HCT116 (cell line): ENCODE data around the gene TMEM192. TPM values are rescaled to one million over a fixed set of nuclear protein-coding genes. Genes with fewer than 3 reads are reported as not detected.
A peak's percentile ranks its signal among the peaks of the same experiment; 100 is the strongest.

ENCODE experiments used
- ATAC-seq: fragments of 200-7000 bp; cut with Tn5 transposase; 2 replicates; pipeline ENCODE4 v1.9.1; 2020; ENCODE audit warnings: mild to moderate bottlenecking, moderate library complexity
- Bru-seq: library from RNA; stranded (reverse); fragments of 400-500 nt; gene quantifications from one replicate; lab custom pipeline; 2021; lab: Mats Ljungman, UMichigan
- BruChase-seq, 2 experiments: library from RNA; stranded (reverse); fragments of 400-500 nt; gene quantifications; one replicate each; lab custom pipeline; 2021; lab: Mats Ljungman, UMichigan
- BruUV-seq: library from RNA; stranded (reverse); fragments of 400-500 nt; replicated peaks from 2 replicates; lab custom pipeline; 2021; lab: Mats Ljungman, UMichigan
- CTCF ChIA-PET: fragments of 300-600 bp; sonication (Branson Sonifier 250); formaldehyde crosslinking; loops from one replicate; lab custom pipeline; 2021; ENCODE audit warnings: antibody characterized with exemption; lab: Charles Lee
- POLR2A ChIA-PET: fragments of 300-600, 350-600 bp; sonication (Branson Sonifier 250); formaldehyde crosslinking; loops from one replicate; lab custom pipeline; 2021; ENCODE audit warnings: antibody characterized with exemption; lab: Charles Lee
- RAD21 ChIA-PET, 2 experiments: fragments of 300-600 bp; sonication (Branson Sonifier 250); formaldehyde crosslinking; loops; one replicate each; lab custom pipeline; 2023; ENCODE audit warnings: low total read pairs in 2 of 2; ENCODE audit not compliant: uncharacterized antibody in 2 of 2, unreplicated experiment in 2 of 2, low non-redundant PET in 1 of 2; lab: Charles Lee
- DNase-seq: peaks from one replicate; pipeline ENCODE4 v3.0.0-alpha.2; 2010; ENCODE audit warnings: low read depth, low spot score
- H2AFZ ChIP-seq: fragments of 200-600 bp; shearing (Covaris generic), sonication (generic); 2 replicates; pipeline ENCODE4 v1.6.1; 2017; ENCODE audit warnings: low read depth, mixed run types, mixed read lengths, antibody characterized with exemption, low read length; ENCODE audit not compliant: poor library complexity, severe bottlenecking
- H3K27ac ChIP-seq: 2 replicates; pipeline ENCODE4 v1.5.1; 2012; ENCODE audit warnings: low read depth, low read length
- H3K27me3 ChIP-seq: fragments of 200-600 bp; sonication (generic); 2 replicates; pipeline ENCODE4 v1.6.1; 2016; ENCODE audit warnings: mixed run types, low read length, mixed read lengths; ENCODE audit not compliant: insufficient read depth
- H3K36me3 ChIP-seq, 2 experiments: fragments of 200-500 bp in 1 of 2; fragments of 200-600 bp in 1 of 2; sonication (Bioruptor generic) in 1 of 2; sonication (generic) in 1 of 2; 2 replicates each; pipeline versions ENCODE4 v1.5.1 to v1.6.1; 2014 to 2016; ENCODE audit warnings: low read length in 2 of 2, inconsistent platforms in 1 of 2, mixed read lengths in 1 of 2, mixed run types in 1 of 2; ENCODE audit not compliant: insufficient read depth in 2 of 2, control insufficient read depth in 1 of 2
- H3K4me1 ChIP-seq, 2 experiments: fragments of 200-600 bp in 1 of 2; sonication (generic) in 1 of 2; 2 replicates each; pipeline versions ENCODE4 v1.5.1 to v1.6.1; 2012 to 2017; ENCODE audit warnings: low read length in 2 of 2, inconsistent platforms in 1 of 2, mild to moderate bottlenecking in 1 of 2, mixed read lengths in 1 of 2, mixed run types in 1 of 2, moderate library complexity in 1 of 2; ENCODE audit not compliant: insufficient read depth in 2 of 2, control insufficient read depth in 1 of 2
- H3K4me2 ChIP-seq: fragments of 200-600 bp; sonication (generic); 2 replicates; pipeline ENCODE4 v1.6.1; 2017; ENCODE audit warnings: mixed run types, low read length, mixed read lengths
- H3K4me3 ChIP-seq, 2 experiments: fragments of 200-600 bp in 1 of 2; sonication (generic) in 1 of 2; replicated peaks in 1 of 2; 2 replicates each; pipeline ENCODE4 v1.5.1; 2011 to 2016; ENCODE audit warnings: low read length in 2 of 2, control low read depth in 1 of 2, low read depth in 1 of 2, mild to moderate bottlenecking in 1 of 2, mixed read lengths in 1 of 2, mixed run types in 1 of 2
- H3K79me2 ChIP-seq: fragments of 200-600 bp; sonication (generic); 2 replicates; pipeline ENCODE4 v1.6.1; 2017; ENCODE audit warnings: mild to moderate bottlenecking, mixed run types, low read length, moderate library complexity, mixed read lengths; ENCODE audit not compliant: insufficient read depth
- H3K9ac ChIP-seq: fragments of 200-600 bp; sonication (generic); 2 replicates; pipeline ENCODE4 v1.6.1; 2016; ENCODE audit warnings: low read length, mixed read lengths
- H3K9me2 ChIP-seq: fragments of 200-600 bp; sonication (generic), shearing (Covaris generic); 2 replicates; pipeline ENCODE4 v1.6.1; 2017; ENCODE audit warnings: mixed run types, mild to moderate bottlenecking, moderate library complexity; ENCODE audit not compliant: insufficient read depth
- H3K9me3 ChIP-seq, 2 experiments: fragments of 200-500 bp in 1 of 2; fragments of 200-600 bp in 1 of 2; sonication (Bioruptor generic) in 1 of 2; sonication (generic) in 1 of 2; 2 replicates each; pipeline ENCODE4 v1.6.1; 2014 to 2017; ENCODE audit warnings: low read length in 2 of 2, mixed read lengths in 2 of 2, inconsistent platforms in 1 of 2, low read depth in 1 of 2, mild to moderate bottlenecking in 1 of 2, mixed run types in 1 of 2, moderate library complexity in 1 of 2; ENCODE audit not compliant: control insufficient read depth in 1 of 2, insufficient read depth in 1 of 2
- H4K20me1 ChIP-seq: fragments of 200-600 bp; sonication (generic), shearing (Covaris generic); 2 replicates; pipeline ENCODE4 v1.6.1; 2017; ENCODE audit warnings: mixed run types, mild to moderate bottlenecking, moderate library complexity; ENCODE audit not compliant: insufficient read depth
- CBX3 ChIP-seq: IDR thresholded peaks from 2 replicates; pipeline ENCODE4 v1.6.1; 2012; ENCODE audit warnings: low read depth
- CEBPB ChIP-seq: IDR thresholded peaks from 2 replicates; pipeline ENCODE4 v1.6.1; 2012; ENCODE audit warnings: low read depth
- CTCF ChIP-seq, 3 experiments: fragments of 200-600 bp in 1 of 3; sonication (generic) in 1 of 3; IDR thresholded peaks in 2 of 3; conservative IDR thresholded peaks in 1 of 3; 2 replicates each; pipeline ENCODE4 v1.5.1; 2012 to 2017; ENCODE audit warnings: low read depth in 2 of 3, low read length in 2 of 3, antibody characterized with exemption in 1 of 3, borderline replicate concordance in 1 of 3, control low read depth in 1 of 3, mild to moderate bottlenecking in 1 of 3, mixed read lengths in 1 of 3, mixed run types in 1 of 3, moderate library complexity in 1 of 3; ENCODE audit not compliant: insufficient read depth in 1 of 3
- EGR1 ChIP-seq: IDR thresholded peaks from 2 replicates; pipeline ENCODE4 v1.6.1; 2012; ENCODE audit warnings: low read depth
- ELF1 ChIP-seq: IDR thresholded peaks from 2 replicates; pipeline ENCODE4 v1.6.1; 2012; ENCODE audit warnings: low read depth, borderline replicate concordance
- MAX ChIP-seq: IDR thresholded peaks from 2 replicates; pipeline ENCODE4 v1.6.1; 2012
- POLR2AphosphoS5 ChIP-seq: IDR thresholded peaks from 2 replicates; pipeline ENCODE4 v1.6.1; 2011; ENCODE audit warnings: mild to moderate bottlenecking, low read depth, low read length, moderate library complexity
- REST ChIP-seq: IDR thresholded peaks from 2 replicates; pipeline ENCODE4 v1.6.1; 2012; ENCODE audit warnings: low read depth
- SP1 ChIP-seq: IDR thresholded peaks from 2 replicates; pipeline ENCODE4 v1.6.1; 2012; ENCODE audit warnings: low read depth
- TCF7L2 ChIP-seq: IDR thresholded peaks from 2 replicates; pipeline ENCODE4 v1.7.0; 2011; ENCODE audit warnings: borderline replicate concordance, inconsistent platforms; ENCODE audit not compliant: insufficient read depth, insufficient read length; ENCODE audit errors: extremely low read depth
- YY1 ChIP-seq: IDR thresholded peaks from 2 replicates; pipeline ENCODE4 v1.6.1; 2011; ENCODE audit warnings: low read length, low read depth, moderate library complexity, mild to moderate bottlenecking; ENCODE audit not compliant: insufficient replicate concordance; ENCODE audit errors: extremely low read depth
- ZFX ChIP-seq: fragments of 450-650 bp; IDR thresholded peaks from 2 replicates; pipeline ENCODE4 v1.6.1; 2017
- intact Hi-C: fragments of 100-400 bp; cut with micrococcal nuclease; formaldehyde crosslinking; loops from 2 replicates; pipeline ENCODE4 v1.10.0; 2022
- long read RNA-seq: library from polyadenylated mRNA; unstranded; transcript quantifications from one replicate; pipeline ENCODE4 v2.0.0, GENCODE V29; 2021; ENCODE audit not compliant: unreplicated experiment
- polyA plus RNA-seq: library from polyadenylated mRNA; unstranded; fragments of >200 nt; gene quantifications from 2 replicates; pipeline ENCODE4 v1.2.1, GENCODE V29; 2012; ENCODE audit warnings: missing spikeins
- total RNA-seq: library from RNA; stranded (reverse); gene quantifications from one replicate; pipeline ENCODE4 v1.2.1, GENCODE V29; 2021; ENCODE audit not compliant: unreplicated experiment

The TMEM192 gene
- total RNA-seq = 13.1 TPM
- polyA plus RNA-seq = 5.8 and 8.2 TPM in 2 replicates
- Bru-seq, nascent RNA = percentile 42 among the genes with signal in this experiment
- BruChase-seq, experiment 1, labeled RNA remaining after a 6-hour chase = percentile 57 among the genes with signal in this experiment
- BruChase-seq, experiment 2, labeled RNA remaining after a 2-hour chase = percentile 45 among the genes with signal in this experiment
- long read RNA-seq, full-length matches to known transcripts = 15 of 28 reads
- long read RNA-seq, partial matches to known transcripts = 4 of 28 reads
- long read RNA-seq, other reads (novel, unspliced or antisense) = 9 of 28 reads

- Histone ChIP-seq H3K9ac (peak within 1 kb of the TSS; percentile 77), H3K27me3 (no peaks in the 10 kb centered on the region), H4K20me1 (no peaks in the 10 kb centered on the region), H3K9me3 (no peaks in the 10 kb centered on the region), H2AFZ (peak within 1 kb of the TSS; percentile 96), H3K4me3 (peak within 1 kb of the TSS; percentile 65 to 78), H3K79me2 (0 out of 2 replicates have a peak, but pooled peaks cover 6% of the 10 kb centered on the region), H3K4me2 (peak within 1 kb of the TSS; percentile 77), H3K4me1 (peaks cover 8 to 14% of the 10 kb centered on the region in 2 experiments; a peak in 3 of 4 replicates), H3K27ac (peak within 1 kb of the TSS; percentile 74), H3K9me2 (no peaks in the 10 kb centered on the region), H3K36me3 (no peaks in the 10 kb centered on the region)
- POLR2A ChIA-PET = interaction anchor here (0.8 to 1.2 kb wide), 3 partner anchors 16 to 327 kb away, joined by 3 to 5 read pairs (median 3); partner anchors contain the start of gene MSMO1
- CTCF ChIA-PET = interaction anchor here (0.7 to 1.9 kb wide), 15 partner anchors 8 to 356 kb away, joined by 3 to 28 read pairs (median 5); partner anchors contain the start of gene MSMO1
- BruUV-seq = no TSS peak
- RAD21 ChIA-PET = no interaction called here
- intact Hi-C loops = loop anchor here (5.0 kb wide), 1 partner anchor 215 kb away; the partner anchor contains the start of gene MSMO1
- peak; percentile 83 for DNase-seq
- ATAC-seq = peak; percentile 93
- no peak for TF ChIP-seq CEBPB
- TF ChIP-seq TCF7L2 = peak; percentile 96
- TF ChIP-seq YY1 = peak; percentile 67
- TF ChIP-seq POLR2AphosphoS5 = peak; percentile 77
- TF ChIP-seq SP1 = peak; percentile 71
- peak; percentile 93 for TF ChIP-seq MAX
- no peak for TF ChIP-seq EGR1
- peak; percentile 71 for TF ChIP-seq ZFX
- peak; percentile 70 for TF ChIP-seq ELF1
- TF ChIP-seq REST = no peak
- TF ChIP-seq CTCF (IDR thresholded peaks at IDR 0.05 in 2 of 3, conservative IDR thresholded peaks at IDR 0.05 in 1 of 3; ENCODE audit: borderline replicate concordance in 1 of 3, insufficient read depth in 1 of 3, low read depth in 2 of 3, low read length in 2 of 3) = peak in 2 of 3 experiments; percentile 39 to 53; a peak in 4 of 6 replicates
- peak; percentile 24; the same call in 1 of the 2 replicates for TF ChIP-seq CBX3
Observed at GRCh38 chr4:165112368-165113121, at the start of gene TMEM192. TMEM192 (minus strand) TSS chr4:165112860; CDS start chr4:165112773, 87 bp downstream.
